Activated CD8-positive, alpha-beta T cell treated with anti-CD3 and anti-CD28 coated beads for 36 hours (primary cell): ENCODE data around the gene BCLAF1. TPM values are rescaled to one million over a fixed set of nuclear protein-coding genes. Genes with fewer than 3 reads are reported as not detected.

Experiments used
- ATAC-seq: fragments of 200-7000 bp; cut with Tn5 transposase; one replicate; pipeline ENCODE4 v1.10.0; 2021; ENCODE audit warnings: mild to moderate bottlenecking, moderate library complexity
- CTCF ChIA-PET: fragments of 350-600 bp; sonication (Branson Sonifier 250); formaldehyde crosslinking; loops from one replicate; lab custom pipeline; 2021; ENCODE audit warnings: antibody characterized with exemption; lab: Charles Lee
- POLR2A ChIA-PET: fragments of 350-600 bp; sonication (Branson Sonifier 250); formaldehyde crosslinking; loops from one replicate; lab custom pipeline; 2021; ENCODE audit warnings: antibody characterized with exemption; lab: Charles Lee
- DNase-seq: peaks from one replicate; pipeline ENCODE4 v3.0.0-alpha.2; 2020
- H3K27ac Mint-ChIP-seq: one replicate; pipeline ENCODE4 v1.8.0; 2021; ENCODE audit warnings: mild to moderate bottlenecking, mixed read lengths
- H3K27me3 Mint-ChIP-seq: one replicate; pipeline ENCODE4 v1.8.0; 2021; ENCODE audit warnings: mixed read lengths
- H3K36me3 Mint-ChIP-seq: one replicate; pipeline ENCODE4 v1.8.0; 2021; ENCODE audit warnings: low read depth, mixed read lengths
- H3K4me1 Mint-ChIP-seq: one replicate; pipeline ENCODE4 v1.8.0; 2021; ENCODE audit warnings: low read depth, mixed read lengths
- H3K4me3 Mint-ChIP-seq: one replicate; pipeline ENCODE4 v1.8.0; 2021; ENCODE audit warnings: mild to moderate bottlenecking, moderate library complexity, mixed read lengths
- H3K9me3 Mint-ChIP-seq: one replicate; pipeline ENCODE4 v1.8.0; 2021; ENCODE audit warnings: mixed read lengths
- CTCF ChIP-seq: fragments of 200-600 bp; IDR thresholded peaks from one replicate; pipeline ENCODE4 v1.8.0; 2022; ENCODE audit warnings: antibody characterized with exemption, mild to moderate bottlenecking
- intact Hi-C: fragments of 100-400 bp; cut with micrococcal nuclease; formaldehyde crosslinking; loops from one replicate; pipeline ENCODE4 v1.10.0; 2022
- total RNA-seq, 2 experiments: library from RNA; stranded (reverse); gene quantifications; one replicate each; pipeline ENCODE4 v1.2.3, GENCODE V29; 2021

The BCLAF1 gene
- total RNA-seq, 2 experiments from 2014 or later: 128 to 137 TPM

DNA sequence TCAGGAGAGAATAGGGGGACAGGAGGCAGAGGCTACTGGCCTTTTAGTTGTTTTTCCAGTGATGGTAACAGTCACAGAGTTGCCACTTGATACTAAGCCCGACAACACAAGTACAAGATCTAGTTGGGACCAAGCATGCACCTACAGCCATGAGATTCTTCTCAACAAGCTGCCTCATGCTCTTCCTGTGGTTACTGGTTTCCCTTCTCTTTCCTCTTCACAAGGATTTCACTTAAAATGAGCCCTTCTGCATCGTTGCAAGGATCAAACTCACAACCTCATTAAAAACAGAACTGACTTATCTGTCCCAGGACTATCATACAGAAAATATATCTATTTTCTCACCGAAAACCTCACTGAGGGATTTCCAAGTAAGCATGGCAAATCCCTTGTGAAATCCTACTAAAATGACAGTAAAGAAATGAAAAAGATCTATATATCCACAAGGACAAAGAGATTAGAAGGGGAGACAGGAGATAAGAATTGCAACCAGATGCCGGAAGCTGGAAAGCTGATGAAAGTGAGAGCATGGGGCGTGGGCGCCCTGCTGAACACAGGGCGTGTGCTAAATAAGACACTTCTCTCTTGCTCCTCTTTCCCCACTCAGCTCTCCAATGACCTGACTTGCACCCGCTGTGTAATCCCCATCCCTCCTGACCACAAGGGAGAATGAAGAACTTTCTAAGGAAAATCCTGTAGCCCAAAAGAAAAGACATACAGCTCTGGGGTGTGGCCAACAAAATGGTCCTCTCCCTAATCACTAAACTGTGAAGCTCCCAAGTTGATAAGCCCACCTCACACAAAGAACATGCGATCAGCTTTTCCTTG lies 53.0 kb downstream of the BCLAF1 start:
- POLR2A ChIA-PET: interaction anchor here (0.7 to 2.1 kb wide), 3 partner anchors 13 to 486 kb away, joined by 3 to 15 read pairs (median 9); partner anchors contain the start of gene MTFR2
- Mint-ChIP-seq H3K27ac (no peak overlapping the region), H3K9me3 (no peaks in the 10 kb centered on the region), H3K27me3 (no peaks in the 10 kb centered on the region), H3K4me3 (no peak overlapping the region), H3K36me3 (peaks cover 46% of the 10 kb centered on the region), H3K4me1 (peaks cover 8% of the 10 kb centered on the region)
- DNase-seq (no peak), ATAC-seq (no peak)
- no peak for TF ChIP-seq CTCF
- intact Hi-C loops: no loop called here
- CTCF ChIA-PET: interaction anchor here (0.6 to 1.7 kb wide), 5 partner anchors 10 to 560 kb away, joined by 3 to 9 read pairs (median 3); no protein-coding TSS in a partner anchor

- intact Hi-C loops: no loop called here
- H3K4me3 Mint-ChIP-seq: no peak overlapping the region
- H3K9me3 Mint-ChIP-seq: no peaks in the 10 kb centered on the region
- DNase-seq: no peak
- peaks cover 8% of the 10 kb centered on the region for H3K4me1 Mint-ChIP-seq
- TF ChIP-seq CTCF: no peak
- ChIA-PET CTCF (interaction anchor here (1.9 kb wide), 1 partner anchor 9 kb away, joined by 8 read pairs; no protein-coding TSS in a partner anchor), POLR2A (no interaction called here)
- no peaks in the 10 kb centered on the region for H3K27me3 Mint-ChIP-seq
- no peak for ATAC-seq
- H3K36me3 Mint-ChIP-seq: peaks cover 47% of the 10 kb centered on the region
- no peak overlapping the region for H3K27ac Mint-ChIP-seq
Observed at GRCh38 chr6:136235233-136235564, 54.4 kb downstream of the BCLAF1 start.

DNA sequence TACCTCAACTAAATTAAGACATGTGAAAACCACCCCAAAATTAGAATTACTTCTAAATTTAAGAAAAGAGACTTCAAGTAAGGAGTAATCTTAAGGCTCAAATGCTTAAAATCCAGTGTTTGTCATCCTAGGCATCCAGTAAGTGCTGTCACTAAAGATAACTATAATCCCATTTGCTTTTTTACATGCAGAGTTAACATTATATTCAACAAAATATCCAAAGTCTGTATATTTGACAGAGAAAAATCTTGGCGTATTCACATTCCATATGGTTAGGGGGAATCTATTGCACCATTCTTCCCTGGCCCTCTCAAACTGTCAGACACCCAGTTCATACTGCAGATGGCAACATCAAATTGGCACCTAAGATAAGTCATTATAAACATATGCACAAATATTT lies 56.9 kb downstream of the BCLAF1 start:
- intact Hi-C loops: no loop called here
- Mint-ChIP-seq H3K27ac (no peak overlapping the region), H3K9me3 (no peaks in the 10 kb centered on the region), H3K36me3 (peaks cover 38% of the 10 kb centered on the region), H3K4me3 (no peak overlapping the region), H3K4me1 (peaks cover 7% of the 10 kb centered on the region), H3K27me3 (no peaks in the 10 kb centered on the region)
- CTCF ChIA-PET: interaction anchor here (1.2 kb wide), 1 partner anchor 18 kb away, joined by 3 read pairs; no protein-coding TSS in a partner anchor
- TF ChIP-seq CTCF: no peak
- DNase-seq: no peak
- POLR2A ChIA-PET: interaction anchor here (0.7 kb wide), 1 partner anchor 22 kb away, joined by 3 read pairs; no protein-coding TSS in a partner anchor
- no peak for ATAC-seq

DNA sequence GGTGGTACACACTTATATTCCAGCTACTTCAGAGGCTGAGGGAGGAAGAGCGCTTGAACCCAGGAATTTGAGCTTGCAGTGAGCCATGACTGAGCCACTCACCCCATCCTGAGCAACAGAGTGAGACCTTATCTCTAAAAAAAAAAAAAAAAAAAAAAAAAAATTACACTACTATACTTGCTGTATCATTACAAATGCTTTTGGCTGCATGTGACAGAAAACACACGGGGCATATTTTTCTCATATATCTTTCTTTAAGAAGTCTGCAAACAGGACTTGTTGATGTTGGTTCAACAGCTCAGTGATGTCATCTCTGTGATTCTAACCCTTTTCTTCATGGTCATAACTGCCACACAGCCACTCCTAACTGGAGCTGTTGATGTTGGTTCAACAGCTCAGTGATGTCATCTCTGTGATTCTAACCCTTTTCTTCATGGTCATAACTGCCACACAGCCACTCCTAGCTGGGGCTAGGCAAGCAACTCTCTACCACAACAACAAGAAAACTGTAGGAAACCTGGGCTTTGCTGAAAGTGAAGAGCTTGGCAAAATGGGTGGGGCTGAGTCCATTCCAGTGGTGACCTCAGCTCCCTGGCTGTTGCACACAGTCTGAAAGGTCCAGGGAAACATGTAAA lies 59.3 kb downstream of the BCLAF1 start:
- no peak overlapping the region for H3K27ac Mint-ChIP-seq
- ATAC-seq (no peak), DNase-seq (no peak)
- no peak for TF ChIP-seq CTCF
- peaks cover 9% of the 10 kb centered on the region for H3K4me1 Mint-ChIP-seq
- H3K36me3 Mint-ChIP-seq: peaks cover 23% of the 10 kb centered on the region
- ChIA-PET POLR2A (interaction anchor here (0.6 kb wide), 1 partner anchor 243 kb away, joined by 3 read pairs; no protein-coding TSS in a partner anchor), CTCF (interaction anchor here (0.8 to 1.0 kb wide), 3 partner anchors 9 to 724 kb away, joined by 3 read pairs; no protein-coding TSS in a partner anchor)
- H3K4me3 Mint-ChIP-seq: no peak overlapping the region
- no peaks in the 10 kb centered on the region for H3K27me3 Mint-ChIP-seq
- H3K9me3 Mint-ChIP-seq: no peaks in the 10 kb centered on the region
- intact Hi-C loops: no loop called here
